Activated B cell treated with CpG ODN at 0.5 μM for 24 hours (primary cell): ENCODE data around the gene EIF5AL1. TPM values are rescaled to one million over a fixed set of nuclear protein-coding genes. Genes with fewer than 3 reads are reported as not detected.

Source experiments
- ATAC-seq: fragments of 200-7000 bp; cut with Tn5 transposase; one replicate; pipeline ENCODE4 v1.10.0; 2021; ENCODE audit warnings: low read depth, mild to moderate bottlenecking, moderate library complexity
- CTCF ChIA-PET: fragments of 350-600 bp; sonication (Branson Sonifier 250); formaldehyde crosslinking; loops from one replicate; lab custom pipeline; 2021; ENCODE audit warnings: antibody characterized with exemption; lab: Charles Lee
- POLR2A ChIA-PET: fragments of 350-600 bp; sonication (Branson Sonifier 250); formaldehyde crosslinking; loops from one replicate; lab custom pipeline; 2021; ENCODE audit warnings: antibody characterized with exemption; lab: Charles Lee
- DNase-seq: peaks from one replicate; pipeline ENCODE4 v3.0.0; 2022
- H3K27ac Mint-ChIP-seq: one replicate; pipeline ENCODE4 v1.8.0; 2020; ENCODE audit warnings: mixed read lengths
- H3K27me3 Mint-ChIP-seq: one replicate; pipeline ENCODE4 v1.8.0; 2021; ENCODE audit warnings: mixed read lengths
- H3K36me3 Mint-ChIP-seq: one replicate; pipeline ENCODE4 v1.8.0; 2021; ENCODE audit warnings: low read depth, mixed read lengths
- H3K4me1 Mint-ChIP-seq: one replicate; pipeline ENCODE4 v1.8.0; 2021; ENCODE audit warnings: mixed read lengths
- H3K4me3 Mint-ChIP-seq: one replicate; pipeline ENCODE4 v1.8.0; 2020; ENCODE audit warnings: mild to moderate bottlenecking, mixed read lengths
- H3K9me3 Mint-ChIP-seq: one replicate; pipeline ENCODE4 v1.8.0; 2020; ENCODE audit warnings: mixed read lengths
- CTCF ChIP-seq: fragments of 200-600 bp; IDR thresholded peaks from one replicate; pipeline ENCODE4 v1.8.0; 2022; ENCODE audit warnings: antibody characterized with exemption, mild to moderate bottlenecking
- intact Hi-C: fragments of 100-400 bp; cut with micrococcal nuclease; formaldehyde crosslinking; loops from one replicate; pipeline ENCODE4 v1.15.1; 2024
- total RNA-seq: library from RNA; stranded (reverse); gene quantifications from 2 replicates; pipeline ENCODE4 v1.2.3, GENCODE V29; 2022

The EIF5AL1 gene
- total RNA-seq, 1 donor from 2014 or later: 1.4 TPM

DNA sequence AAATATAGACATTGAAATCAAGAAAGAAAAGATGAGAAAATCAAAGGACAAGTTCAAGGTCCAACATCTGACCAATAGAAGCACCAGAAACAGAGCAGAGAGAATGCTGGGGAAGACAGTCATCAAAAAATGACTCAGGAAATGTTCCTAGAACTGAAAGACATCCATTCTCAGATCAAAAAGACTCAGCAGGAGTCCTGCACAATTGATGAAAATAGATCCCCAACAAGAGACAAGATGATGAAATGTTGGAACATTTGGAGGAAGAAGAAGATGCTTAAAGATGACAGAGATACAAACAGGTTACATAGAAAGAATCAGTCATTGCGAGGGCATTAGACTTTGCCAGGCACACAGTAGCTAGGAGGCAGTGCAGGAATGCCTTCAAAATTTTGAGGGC is 30.0 kb upstream of the EIF5AL1 start:
- Mint-ChIP-seq H3K4me1 (no peaks in the 10 kb centered on the region), H3K9me3 (no peaks in the 10 kb centered on the region), H3K27ac (no peak overlapping the region), H3K36me3 (no peaks in the 10 kb centered on the region), H3K27me3 (peaks cover 6% of the 10 kb centered on the region), H3K4me3 (no peak overlapping the region)
- no peak for ATAC-seq
- ChIA-PET CTCF (interaction anchor here (2.6 kb wide), 1 partner anchor 108 kb away, joined by 8 read pairs; no protein-coding TSS in a partner anchor), POLR2A (no interaction called here)
- no peak for TF ChIP-seq CTCF
- DNase-seq: no peak
- intact Hi-C loops: no loop called here

- no peaks in the 10 kb centered on the region for H3K9me3 Mint-ChIP-seq
- no peaks in the 10 kb centered on the region for H3K36me3 Mint-ChIP-seq
- TF ChIP-seq CTCF: no peak
- no peaks in the 10 kb centered on the region for H3K4me1 Mint-ChIP-seq
- no peak overlapping the region for H3K27ac Mint-ChIP-seq
- H3K4me3 Mint-ChIP-seq: no peak overlapping the region
- peaks cover 2% of the 10 kb centered on the region for H3K27me3 Mint-ChIP-seq
- intact Hi-C loops: no loop called here
- ATAC-seq (no peak), DNase-seq (no peak)
- POLR2A ChIA-PET: no interaction called here
- CTCF ChIA-PET: interaction anchor here (2.6 kb wide), 1 partner anchor 108 kb away, joined by 8 read pairs; no protein-coding TSS in a partner anchor
Measured at GRCh38 chr10:79482741-79483140, 29.6 kb upstream of the EIF5AL1 start.

DNA sequence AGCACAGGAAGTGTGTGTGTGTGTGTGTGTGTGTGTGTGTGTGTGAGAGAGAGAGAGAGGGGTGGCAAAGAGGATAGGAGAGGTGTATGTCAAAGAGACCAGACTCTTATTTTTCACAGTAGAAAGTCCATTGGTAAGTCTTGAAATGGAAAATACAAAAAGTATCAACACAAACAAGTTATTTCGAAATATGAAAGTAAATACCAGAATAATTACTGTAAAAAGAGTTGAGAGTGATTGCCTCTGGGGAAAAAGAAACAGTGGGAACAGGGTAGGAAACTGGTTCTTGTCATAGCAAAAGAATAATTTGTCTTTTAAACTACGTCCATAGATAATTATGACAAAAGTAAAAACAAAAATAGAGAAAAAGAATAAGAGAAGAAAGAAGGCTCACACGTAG is 29.0 kb upstream of the EIF5AL1 start:
- ChIA-PET POLR2A (no interaction called here), CTCF (no interaction called here)
- no peak for TF ChIP-seq CTCF
- H3K27me3 Mint-ChIP-seq: peaks cover 2% of the 10 kb centered on the region
- no peaks in the 10 kb centered on the region for H3K4me1 Mint-ChIP-seq
- no peaks in the 10 kb centered on the region for H3K9me3 Mint-ChIP-seq
- intact Hi-C loops: no loop called here
- DNase-seq: no peak
- H3K27ac Mint-ChIP-seq: no peak overlapping the region
- no peak overlapping the region for H3K4me3 Mint-ChIP-seq
- no peak for ATAC-seq
- no peaks in the 10 kb centered on the region for H3K36me3 Mint-ChIP-seq

GRCh38 chr10:79483948-79484347 is 28.4 kb upstream of the EIF5AL1 start:
- ChIA-PET POLR2A (no interaction called here), CTCF (no interaction called here)
- Mint-ChIP-seq H3K4me3 (no peak overlapping the region), H3K27me3 (peaks cover 2% of the 10 kb centered on the region), H3K9me3 (no peaks in the 10 kb centered on the region), H3K36me3 (no peaks in the 10 kb centered on the region), H3K27ac (no peak overlapping the region), H3K4me1 (no peaks in the 10 kb centered on the region)
- no peak for ATAC-seq
- no peak for DNase-seq
- no peak for TF ChIP-seq CTCF
- intact Hi-C loops: no loop called here

- Mint-ChIP-seq H3K27me3 (peaks cover 2% of the 10 kb centered on the region), H3K27ac (no peak overlapping the region), H3K4me3 (no peak overlapping the region), H3K4me1 (no peaks in the 10 kb centered on the region), H3K36me3 (no peaks in the 10 kb centered on the region), H3K9me3 (no peaks in the 10 kb centered on the region)
- ATAC-seq: no peak
- no peak for TF ChIP-seq CTCF
- ChIA-PET POLR2A (no interaction called here), CTCF (interaction anchor here (5.3 kb wide), 1 partner anchor 110 kb away, joined by 88 read pairs; no protein-coding TSS in a partner anchor)
- no peak for DNase-seq
- intact Hi-C loops: no loop called here
Measured at GRCh38 chr10:79484476-79484875, 27.9 kb upstream of the EIF5AL1 start.
